KMS-11 (cell line): Measurements from ENCODE around the gene SLC24A3.

Source experiments
- H2AFZ ChIP-seq: fragments of 200-600 bp; sonication (generic); 2 replicates; pipeline ENCODE4 v1.6.1; 2016; ENCODE audit warnings: antibody characterized with exemption, mixed run types, low read depth
- H3K27ac ChIP-seq: fragments of 200-600 bp; sonication (generic); 2 replicates; pipeline ENCODE4 v1.6.1; 2016; ENCODE audit warnings: mild to moderate bottlenecking, mixed run types
- H3K27me3 ChIP-seq: fragments of 200-600 bp; sonication (generic); 2 replicates; pipeline ENCODE4 v1.6.1; 2017; ENCODE audit warnings: mild to moderate bottlenecking, low read depth, mixed run types, moderate library complexity; ENCODE audit not compliant: insufficient read depth
- H3K36me3 ChIP-seq: fragments of 200-600 bp; sonication (generic); 2 replicates; pipeline ENCODE4 v1.6.1; 2017; ENCODE audit warnings: mild to moderate bottlenecking, mixed run types; ENCODE audit not compliant: insufficient read depth
- H3K4me1 ChIP-seq: fragments of 200-600 bp; sonication (generic); 2 replicates; pipeline ENCODE4 v1.6.1; 2016; ENCODE audit warnings: mild to moderate bottlenecking, low read depth, mixed run types; ENCODE audit not compliant: poor library complexity, severe bottlenecking
- H3K4me2 ChIP-seq: fragments of 200-600 bp; sonication (generic); 2 replicates; pipeline ENCODE4 v1.7.0; 2016; ENCODE audit warnings: mild to moderate bottlenecking, mixed run types
- H3K4me3 ChIP-seq: fragments of 200-600 bp; sonication (generic); IDR thresholded peaks from 2 replicates; pipeline ENCODE4 v1.6.1; 2017; ENCODE audit warnings: low read depth, low read length, mixed read lengths; ENCODE audit not compliant: insufficient read depth
- H3K79me2 ChIP-seq: fragments of 200-600 bp; sonication (generic); 2 replicates; pipeline ENCODE4 v1.6.1; 2016; ENCODE audit warnings: low read depth, mixed run types; ENCODE audit not compliant: insufficient read depth
- H3K9ac ChIP-seq: fragments of 200-600 bp; sonication (generic); 2 replicates; pipeline ENCODE4 v1.6.1; 2016; ENCODE audit warnings: mild to moderate bottlenecking, mixed run types
- H4K20me1 ChIP-seq: fragments of 200-600 bp; sonication (generic); 2 replicates; pipeline ENCODE4 v1.6.1; 2016; ENCODE audit warnings: mild to moderate bottlenecking, mixed run types; ENCODE audit not compliant: insufficient read depth
- CTCF ChIP-seq: fragments of 200-600 bp; sonication (generic); conservative IDR thresholded peaks from 2 replicates; pipeline ENCODE4 v1.6.1; 2017; ENCODE audit warnings: low read depth, mild to moderate bottlenecking, antibody characterized with exemption, low read length, moderate library complexity, mixed read lengths

SLC24A3 gene

GRCh38 chr20:19682249-19682648, 469.8 kb downstream of the SLC24A3 start:
- no peak overlapping the region for H3K9ac ChIP-seq
- H3K4me2 ChIP-seq: no peak overlapping the region
- no peaks in the 10 kb centered on the region for H3K36me3 ChIP-seq
- no peak overlapping the region for H2AFZ ChIP-seq
- no peak overlapping the region for H3K27ac ChIP-seq
- no peak overlapping the region for H3K4me3 ChIP-seq
- no peaks in the 10 kb centered on the region for H4K20me1 ChIP-seq
- no peak for TF ChIP-seq CTCF
- no peaks in the 10 kb centered on the region for H3K79me2 ChIP-seq
- H3K27me3 ChIP-seq: no peaks in the 10 kb centered on the region
- no peaks in the 10 kb centered on the region for H3K4me1 ChIP-seq

- Histone ChIP-seq H3K27ac (no peak overlapping the region), H4K20me1 (no peaks in the 10 kb centered on the region), H2AFZ (no peak overlapping the region), H3K9ac (no peak overlapping the region), H3K4me3 (no peak overlapping the region), H3K4me1 (no peaks in the 10 kb centered on the region), H3K4me2 (no peak overlapping the region), H3K36me3 (no peaks in the 10 kb centered on the region), H3K27me3 (no peaks in the 10 kb centered on the region), H3K79me2 (no peaks in the 10 kb centered on the region)
- TF ChIP-seq CTCF: no peak
Measured at GRCh38 chr20:19683188-19683587, 470.7 kb downstream of the SLC24A3 start.

GRCh38 chr20:19683822-19684221, 471.4 kb downstream of the SLC24A3 start:
- Histone ChIP-seq H3K36me3 (no peaks in the 10 kb centered on the region), H4K20me1 (no peaks in the 10 kb centered on the region), H3K4me3 (no peak overlapping the region), H3K79me2 (no peaks in the 10 kb centered on the region), H2AFZ (no peak overlapping the region), H3K4me2 (no peak overlapping the region), H3K9ac (no peak overlapping the region), H3K4me1 (no peaks in the 10 kb centered on the region), H3K27ac (no peak overlapping the region), H3K27me3 (no peaks in the 10 kb centered on the region)
- no peak for TF ChIP-seq CTCF

GRCh38 chr20:19688031-19688806, 475.8 kb downstream of the SLC24A3 start:
- Histone ChIP-seq H2AFZ (no peak overlapping the region), H3K27me3 (no peaks in the 10 kb centered on the region), H3K79me2 (no peaks in the 10 kb centered on the region), H3K4me1 (peaks cover 14% of the 10 kb centered on the region), H3K36me3 (no peaks in the 10 kb centered on the region), H3K27ac (no peak overlapping the region), H3K4me2 (no peak overlapping the region), H3K4me3 (no peak overlapping the region), H3K9ac (no peak overlapping the region), H4K20me1 (no peaks in the 10 kb centered on the region)
- 0 out of 2 replicates have a peak, but pooled peaks have one; percentile 18 for TF ChIP-seq CTCF
